Activated CD4-positive, alpha-beta memory T cell treated with anti-CD3 and anti-CD28 coated beads for 36 hours (primary cell): ENCODE measurements around the gene DENND11. TPM values are rescaled to one million over a fixed set of nuclear protein-coding genes. Genes with fewer than 3 reads are reported as not detected.
A peak's percentile ranks its signal among the peaks of the same experiment; 100 is the strongest.

Experiments used
- CTCF ChIA-PET: fragments of 350-600 bp; sonication (Branson Sonifier 250); formaldehyde crosslinking; loops from one replicate; lab custom pipeline; 2021; ENCODE audit warnings: antibody characterized with exemption, inconsistent platforms; lab: Charles Lee
- POLR2A ChIA-PET: fragments of 350-600 bp; sonication (Branson Sonifier 250); formaldehyde crosslinking; loops from one replicate; lab custom pipeline; 2021; ENCODE audit warnings: antibody characterized with exemption; lab: Charles Lee
- DNase-seq: peaks from one replicate; pipeline ENCODE4 v3.0.0-alpha.2; 2020
- H3K27ac Mint-ChIP-seq: one replicate; pipeline ENCODE4 v1.8.0; 2021; ENCODE audit warnings: mixed read lengths
- H3K27me3 Mint-ChIP-seq: one replicate; pipeline ENCODE4 v1.8.0; 2021; ENCODE audit warnings: mixed read lengths
- H3K36me3 Mint-ChIP-seq: one replicate; pipeline ENCODE4 v1.8.0; 2021; ENCODE audit warnings: mixed read lengths
- H3K4me1 Mint-ChIP-seq: one replicate; pipeline ENCODE4 v1.8.0; 2021; ENCODE audit warnings: low read depth, mixed read lengths
- H3K4me3 Mint-ChIP-seq: one replicate; pipeline ENCODE4 v1.8.0; 2021; ENCODE audit warnings: mild to moderate bottlenecking, mixed read lengths
- H3K9me3 Mint-ChIP-seq: one replicate; pipeline ENCODE4 v1.8.0; 2021; ENCODE audit warnings: mixed read lengths
- intact Hi-C: fragments of 100-400 bp; cut with micrococcal nuclease; formaldehyde crosslinking; loops from one replicate; pipeline ENCODE4 v1.15.1; 2023
- total RNA-seq, 2 experiments: library from RNA; stranded (reverse); gene quantifications; one replicate each; pipeline ENCODE4 v1.2.3, GENCODE V29; 2021

Gene DENND11
- total RNA-seq, 2 experiments from 2014 or later: 27.5 to 28.9 TPM

- POLR2A ChIA-PET: no interaction called here
- peaks cover 8% of the 10 kb centered on the region for H3K36me3 Mint-ChIP-seq
- intact Hi-C loops: loop anchor here (10.0 kb wide), 1 partner anchor 315 kb away; the partner anchor contains the start of gene TAS2R38
- H3K4me1 Mint-ChIP-seq: peaks cover 18% of the 10 kb centered on the region
- peak overlapping the region; percentile 65 for H3K27ac Mint-ChIP-seq
- no peaks in the 10 kb centered on the region for H3K27me3 Mint-ChIP-seq
- H3K9me3 Mint-ChIP-seq: no peaks in the 10 kb centered on the region
- no peak overlapping the region for H3K4me3 Mint-ChIP-seq
- DNase-seq: no peak
- CTCF ChIA-PET: no interaction called here
Measured at GRCh38 chr7:141659501-141659900, 42.5 kb downstream of the DENND11 start.

DNA sequence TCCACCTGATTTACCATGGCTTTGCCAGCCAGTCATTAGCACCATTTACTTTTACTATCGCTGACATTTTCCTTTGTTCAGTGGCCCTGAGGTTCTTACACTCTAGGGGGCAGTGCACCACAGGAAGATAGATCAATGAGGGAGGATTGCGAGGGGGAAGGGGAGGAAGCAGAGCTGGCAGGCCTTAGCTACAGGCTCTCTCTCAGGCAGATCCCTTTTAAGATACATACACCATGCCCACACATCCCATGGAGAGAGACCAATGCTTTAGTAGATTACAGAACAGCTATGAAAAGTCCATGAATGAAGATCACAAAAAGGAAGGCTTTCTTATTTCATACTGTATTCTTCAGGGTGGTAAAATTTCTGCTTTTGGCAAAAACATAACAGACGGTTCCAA lies 47.4 kb downstream of the DENND11 start:
- CTCF ChIA-PET: interaction anchor here (0.6 to 3.9 kb wide), 17 partner anchors 12 to 647 kb away, joined by 3 to 57 read pairs (median 5); partner anchors contain the start of genes DENND11, SSBP1 and TAS2R5
- H3K9me3 Mint-ChIP-seq: no peaks in the 10 kb centered on the region
- DNase-seq: peak; percentile 73
- peak overlapping the region; percentile 52 for H3K27ac Mint-ChIP-seq
- POLR2A ChIA-PET: interaction anchor here (1.0 kb wide), 1 partner anchor 83 kb away, joined by 3 read pairs; the partner anchor contains the start of gene SSBP1
- peaks cover 4% of the 10 kb centered on the region for H3K4me1 Mint-ChIP-seq
- intact Hi-C loops: loop anchor here (1.0 to 10.0 kb wide), 7 partner anchors 25 to 582 kb away; partner anchors contain the start of genes SSBP1, TAS2R38 and TMEM178B
- no peaks in the 10 kb centered on the region for H3K27me3 Mint-ChIP-seq
- H3K4me3 Mint-ChIP-seq: no peak overlapping the region
- peaks cover 5% of the 10 kb centered on the region for H3K36me3 Mint-ChIP-seq

DNA sequence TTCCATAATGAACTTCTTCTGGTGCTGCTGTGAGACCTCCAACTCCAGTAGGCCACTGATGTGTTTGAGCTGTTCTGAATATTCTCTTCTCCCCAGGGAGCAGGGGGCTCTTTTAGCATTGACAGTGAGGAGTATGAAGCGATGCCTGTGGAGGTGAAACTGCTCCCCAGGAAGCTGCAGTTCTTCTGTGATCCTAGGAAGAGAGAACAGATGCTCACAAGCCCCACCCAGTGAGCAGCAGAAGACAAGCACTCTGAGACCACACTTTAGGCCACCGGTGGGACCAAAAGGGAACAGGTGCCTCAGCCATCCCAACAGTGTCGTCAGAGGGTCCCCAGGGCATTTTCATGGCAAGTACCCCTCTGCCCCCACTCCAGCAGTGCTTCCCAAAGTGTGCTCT lies 49.3 kb downstream of the DENND11 start:
- Mint-ChIP-seq H3K4me3 (no peak overlapping the region), H3K27ac (no peak overlapping the region), H3K9me3 (no peaks in the 10 kb centered on the region), H3K36me3 (peaks cover 5% of the 10 kb centered on the region), H3K4me1 (peaks cover 4% of the 10 kb centered on the region), H3K27me3 (no peaks in the 10 kb centered on the region)
- DNase-seq: no peak
- intact Hi-C loops: loop anchor here (5.0 to 10.0 kb wide), 3 partner anchors 105 to 580 kb away; partner anchors contain the start of genes TAS2R38 and TMEM178B
- POLR2A ChIA-PET: no interaction called here
- CTCF ChIA-PET: interaction anchor here (1.2 to 1.6 kb wide), 2 partner anchors 85 to 119 kb away, joined by 4 to 9 read pairs; partner anchors contain the start of gene SSBP1

Other genes starting within 250 kb of the DENND11 start
- 10 to 100 TPM; 50.2 to 57.2 TPM for gene AGK, start 150.8 kb downstream of the DENND11 start, total RNA-seq
- not detected for gene WEE2, start 6.2 kb upstream of the DENND11 start, total RNA-seq
- gene SSBP1, start 36.2 kb upstream of the DENND11 start, total RNA-seq: 100 to 1,000 TPM; 207 to 234 TPM
- under 1 TPM; 0.59 to 0.63 TPM for gene TAS2R3, start 61.9 kb upstream of the DENND11 start, total RNA-seq
- gene TAS2R4, start 74.5 kb upstream of the DENND11 start, total RNA-seq: under 1 TPM; 0.56 to 0.62 TPM
- gene TAS2R5, start 88.1 kb upstream of the DENND11 start, total RNA-seq: 1 to 10 TPM in 1 of 2 experiments, under 1 TPM in 1; 0.93 to 1.3 TPM
- not detected for gene PRSS37, start 139.3 kb upstream of the DENND11 start, total RNA-seq
- not detected for gene OR9A4, start 214.2 kb upstream of the DENND11 start, total RNA-seq
- not detected for gene CLEC5A, start 244.8 kb upstream of the DENND11 start, total RNA-seq